HL-60 (cell line): ENCODE results near the gene NTRK2.

Experiments
- DNase-seq, 2 experiments: peaks; one replicate each; pipeline ENCODE4 v3.0.0-alpha.2; 2010 to 2020; ENCODE audit warnings: low read depth in 1 of 2, low spot score in 1 of 2
- H3K27ac ChIP-seq: fragments of 250-450 bp; sonication (Bioruptor Pico); replicated peaks from 2 replicates; pipeline ENCODE4 v1.5.1; 2020; ENCODE audit warnings: mild to moderate bottlenecking, moderate library complexity
- H3K27me3 ChIP-seq: fragments of 250-450 bp; sonication (Bioruptor Pico); 2 replicates; pipeline ENCODE4 v1.5.1; 2021; ENCODE audit warnings: mild to moderate bottlenecking, moderate library complexity; ENCODE audit not compliant: insufficient read depth, poor library complexity, severe bottlenecking
- H3K4me3 ChIP-seq: replicated peaks from 2 replicates; pipeline ENCODE4 v1.5.1; 2011; ENCODE audit warnings: mild to moderate bottlenecking, control low read depth, low read length; ENCODE audit not compliant: insufficient read depth
- CTCF ChIP-seq: IDR thresholded peaks from one replicate; pipeline ENCODE4 v1.5.1; 2011; ENCODE audit warnings: low read length, control low read depth, inconsistent platforms; ENCODE audit not compliant: insufficient read depth
- GABPA ChIP-seq: IDR thresholded peaks from 2 replicates; pipeline ENCODE4 v1.6.1; 2012; ENCODE audit warnings: low read depth
- POLR2AphosphoS5 ChIP-seq: IDR thresholded peaks from 2 replicates; pipeline ENCODE4 v1.6.1; 2012; ENCODE audit warnings: low read depth
- REST ChIP-seq: IDR thresholded peaks from 2 replicates; pipeline ENCODE4 v1.6.1; 2012; ENCODE audit warnings: low read depth; ENCODE audit not compliant: insufficient replicate concordance
- SPI1 ChIP-seq: IDR thresholded peaks from 2 replicates; pipeline ENCODE4 v1.6.1; 2012; ENCODE audit warnings: low read depth, mild to moderate bottlenecking, borderline replicate concordance

The NTRK2 gene

GRCh38 chr9:84947412-84947972 is 278.0 kb downstream of the NTRK2 start:
- no peak for DNase-seq
- TF ChIP-seq REST (no peak), CTCF (no peak), POLR2AphosphoS5 (no peak), SPI1 (no peak), GABPA (no peak)
- Histone ChIP-seq H3K27me3 (no peaks in the 10 kb centered on the region), H3K4me3 (no peak overlapping the region), H3K27ac (no peak overlapping the region)

- TF ChIP-seq SPI1 (no peak), REST (no peak), POLR2AphosphoS5 (no peak), GABPA (no peak), CTCF (no peak)
- DNase-seq = no peak
- H3K4me3 ChIP-seq = no peak overlapping the region
- H3K27me3 ChIP-seq = peaks cover under 1% of the 10 kb centered on the region
- no peak overlapping the region for H3K27ac ChIP-seq
These were observed 279.7 kb downstream of the NTRK2 start for GRCh38 chr9:84949258-84949657.

- TF ChIP-seq GABPA (no peak), SPI1 (no peak)
- Histone ChIP-seq H3K27me3 (peaks cover 3% of the 10 kb centered on the region), H3K4me3 (no peak overlapping the region), H3K27ac (no peak overlapping the region)
- no peak for DNase-seq
These were observed 280.4 kb downstream of the NTRK2 start for GRCh38 chr9:84949971-84950370.

GRCh38 chr9:84950879-84951811 is 281.6 kb downstream of the NTRK2 start:
- no peak overlapping the region for H3K27ac ChIP-seq
- peaks cover 3% of the 10 kb centered on the region for H3K27me3 ChIP-seq
- no peak for DNase-seq
- TF ChIP-seq REST = no peak
- no peak for TF ChIP-seq GABPA
- no peak overlapping the region for H3K4me3 ChIP-seq
